IMR-90 (cell line): Measurements from ENCODE around the gene IZUMO2. TPM values are rescaled to one million over a fixed set of nuclear protein-coding genes. Genes with fewer than 3 reads are reported as not detected.

Experiments used
- ATAC-seq: fragments of 200-7000 bp; cut with Tn5 transposase; 2 replicates; pipeline ENCODE4 v1.9.1; 2020; ENCODE audit warnings: low read depth, mild to moderate bottlenecking, moderate library complexity
- BruUV-seq: library from RNA; stranded (reverse); fragments of 400-500 nt; replicated peaks from 2 replicates; lab custom pipeline; 2021; lab: Mats Ljungman, UMichigan
- CTCF ChIA-PET: fragments of 300-600 bp; formaldehyde crosslinking; extraction: SDS; loops from one replicate; lab custom pipeline; 2021; ENCODE audit warnings: antibody characterized with exemption; lab: Yijun Ruan, JAX
- POLR2A ChIA-PET: fragments of 300-600 bp; sonication (Branson Sonifier 250); formaldehyde crosslinking; loops from one replicate; lab custom pipeline; 2022; ENCODE audit warnings: antibody characterized with exemption; ENCODE audit not compliant: unreplicated experiment; lab: Charles Lee
- DNase-seq: peaks from one replicate; pipeline ENCODE4 v3.0.0; 2013
- H2AFZ ChIP-seq: replicated peaks from 2 replicates; pipeline ENCODE3; 2013; ENCODE audit warnings: low read length, mild to moderate bottlenecking; ENCODE audit not compliant: poor library complexity
- H2AK5ac ChIP-seq: 2 replicates; pipeline ENCODE4 v1.6.1; 2013; ENCODE audit warnings: low read depth, low read length, inconsistent platforms
- H2AK9ac ChIP-seq: replicated peaks from 2 replicates; pipeline ENCODE3; 2013; ENCODE audit warnings: mild to moderate bottlenecking, low read depth, low read length, moderate library complexity; ENCODE audit not compliant: poor library complexity
- H2BK120ac ChIP-seq: 2 replicates; pipeline ENCODE4 v1.6.1; 2013; ENCODE audit warnings: low read depth, low read length, inconsistent platforms
- H2BK15ac ChIP-seq: 3 replicates; pipeline ENCODE4 v1.6.1; 2013; ENCODE audit warnings: low read depth, low read length, inconsistent platforms
- H2BK20ac ChIP-seq: 2 replicates; pipeline ENCODE4 v1.6.1; 2013; ENCODE audit warnings: low read depth, mild to moderate bottlenecking, inconsistent platforms, low read length, moderate library complexity
- H2BK5ac ChIP-seq: 2 replicates; pipeline ENCODE4 v1.6.1; 2013; ENCODE audit warnings: mild to moderate bottlenecking, low read depth, low read length, inconsistent platforms; ENCODE audit not compliant: poor library complexity, severe bottlenecking
- H3K14ac ChIP-seq: replicated peaks from 2 replicates; pipeline ENCODE4 v1.6.1; 2013; ENCODE audit warnings: low read depth, low read length, inconsistent platforms
- H3K18ac ChIP-seq: 2 replicates; pipeline ENCODE4 v1.6.1; 2013; ENCODE audit warnings: low read depth, low read length, control low read depth
- H3K23ac ChIP-seq: 2 replicates; pipeline ENCODE4 v1.6.1; 2013; ENCODE audit warnings: low read depth, low read length, inconsistent platforms
- H3K27ac ChIP-seq: 2 replicates; pipeline ENCODE4 v1.5.1; 2013; ENCODE audit warnings: mild to moderate bottlenecking, control low read depth, low read length; ENCODE audit not compliant: insufficient read depth
- H3K27me3 ChIP-seq: 2 replicates; pipeline ENCODE4 v1.6.1; 2013; ENCODE audit warnings: low read length; ENCODE audit not compliant: control insufficient read depth, insufficient read depth
- H3K36me3 ChIP-seq: 2 replicates; pipeline ENCODE4 v1.6.1; 2013; ENCODE audit warnings: low read length, mixed read lengths; ENCODE audit not compliant: control insufficient read depth, insufficient read depth
- H3K4ac ChIP-seq: 2 replicates; pipeline ENCODE4 v1.6.1; 2013; ENCODE audit warnings: low read depth, low read length, inconsistent platforms
- H3K4me1 ChIP-seq: 2 replicates; pipeline ENCODE4 v1.6.1; 2013; ENCODE audit warnings: low read length, mixed read lengths; ENCODE audit not compliant: control insufficient read depth, insufficient read depth
- H3K4me2 ChIP-seq: 2 replicates; pipeline ENCODE4 v1.6.1; 2013; ENCODE audit warnings: low read depth, mild to moderate bottlenecking, control low read depth, low read length, moderate library complexity
- H3K4me3 ChIP-seq: 2 replicates; pipeline ENCODE4 v1.5.1; 2013; ENCODE audit warnings: low read depth, mild to moderate bottlenecking, control low read depth, low read length, moderate library complexity; ENCODE audit not compliant: insufficient read depth
- H3K56ac ChIP-seq: 2 replicates; pipeline ENCODE4 v1.6.1; 2013; ENCODE audit warnings: low read length, inconsistent platforms; ENCODE audit not compliant: insufficient read depth; ENCODE audit errors: extremely low read depth
- H3K79me1 ChIP-seq, 2 experiments: 2 replicates each; pipeline ENCODE4 v1.6.1; 2013; ENCODE audit warnings: low read length in 2 of 2, inconsistent platforms in 1 of 2, low read depth in 1 of 2
- H3K9ac ChIP-seq: 2 replicates; pipeline ENCODE4 v1.6.1; 2013; ENCODE audit warnings: low read depth, low read length, control low read depth
- H3K9me1 ChIP-seq: 2 replicates; pipeline ENCODE4 v1.6.1; 2013; ENCODE audit warnings: low read length, inconsistent platforms; ENCODE audit not compliant: insufficient read depth
- H3K9me3 ChIP-seq: 2 replicates; pipeline ENCODE4 v1.6.1; 2013; ENCODE audit warnings: low read length; ENCODE audit not compliant: control insufficient read depth, insufficient read depth
- H4K20me1 ChIP-seq: 2 replicates; pipeline ENCODE4 v1.6.1; 2013; ENCODE audit warnings: low read length, inconsistent platforms; ENCODE audit not compliant: insufficient read depth
- H4K5ac ChIP-seq: 2 replicates; pipeline ENCODE4 v1.6.1; 2013; ENCODE audit warnings: mild to moderate bottlenecking, low read depth, low read length, control low read depth
- H4K8ac ChIP-seq, 2 experiments: 2 replicates each; pipeline ENCODE4 v1.6.1; 2013; ENCODE audit warnings: low read depth in 2 of 2, low read length in 2 of 2, control low read depth in 1 of 2, inconsistent platforms in 1 of 2
- H4K91ac ChIP-seq: 2 replicates; pipeline ENCODE4 v1.6.1; 2013; ENCODE audit warnings: low read depth, low read length, inconsistent platforms; ENCODE audit not compliant: insufficient read depth
- MXI1 ChIP-seq: IDR thresholded peaks from 2 replicates; pipeline ENCODE4 v1.6.1; 2012; ENCODE audit warnings: low read depth, mild to moderate bottlenecking, low read length, moderate library complexity, borderline replicate concordance
- RCOR1 ChIP-seq: IDR thresholded peaks from 2 replicates; pipeline ENCODE4 v1.6.1; 2012; ENCODE audit warnings: mild to moderate bottlenecking, low read length, improper control_type of control experiment; ENCODE audit not compliant: insufficient replicate concordance
- RFX5 ChIP-seq: IDR thresholded peaks from 2 replicates; pipeline ENCODE4 v1.8.0; 2012; ENCODE audit warnings: low read depth, mild to moderate bottlenecking, low read length, moderate library complexity
- WGBS, 2 experiments: methylation state at CpG; one replicate each; pipeline versions ENCODE4 v1.1.5 to v1.1.7; 2013; ENCODE audit warnings: missing lambda C conversion rate in 2 of 2; ENCODE audit not compliant: insufficient read length in 1 of 2; ENCODE audit errors: extremely low coverage in 2 of 2; 5-methylcytosine and 5-hydroxymethylcytosine counted together
- dilution Hi-C: fragments of 300-500 bp; cut with HindIII; formaldehyde crosslinking; loops from one replicate; pipeline ENCODE4 v1.14.3; 2018; ENCODE audit warnings: low sequenced_read_pairs; ENCODE audit not compliant: unreplicated experiment
- in situ Hi-C: fragments of 300-500 bp; cut with MboI; formaldehyde crosslinking; loops from 3 replicates; pipeline ENCODE4 v1.14.3; 2019; ENCODE audit warnings: low sequenced_read_pairs, inconsistent platforms, mixed read lengths
- intact Hi-C: fragments of 100-400 bp; cut with micrococcal nuclease; formaldehyde crosslinking; loops from 2 replicates; pipeline ENCODE4 v1.10.0; 2022
- polyA plus RNA-seq, 3 experiments: library from polyadenylated mRNA; depleted of rRNA; stranded (reverse); fragments of >200 nt; gene quantifications; 2 replicates each; pipeline ENCODE4 v1.2.3, GENCODE V29; 2012; ENCODE audit warnings: low replicate concordance in 1 of 3
- total RNA-seq: library from RNA; depleted of rRNA; stranded (reverse); fragments of >200 nt; gene quantifications from 2 replicates; pipeline ENCODE4 v1.2.3, GENCODE V29; 2012
- TF ChIP-seq, protein P1 (sequence below): fragments of 150-350 bp; IDR thresholded peaks from 2 replicates; pipeline ENCODE4 v1.6.1; 2017; ENCODE audit warnings: mild to moderate bottlenecking, antibody characterized with exemption, low read length, low read depth

Gene IZUMO2
- total and polyA plus RNA-seq, 2 of the 4 experiments (the other 2 are of a cell fraction) = not detected

DNA sequence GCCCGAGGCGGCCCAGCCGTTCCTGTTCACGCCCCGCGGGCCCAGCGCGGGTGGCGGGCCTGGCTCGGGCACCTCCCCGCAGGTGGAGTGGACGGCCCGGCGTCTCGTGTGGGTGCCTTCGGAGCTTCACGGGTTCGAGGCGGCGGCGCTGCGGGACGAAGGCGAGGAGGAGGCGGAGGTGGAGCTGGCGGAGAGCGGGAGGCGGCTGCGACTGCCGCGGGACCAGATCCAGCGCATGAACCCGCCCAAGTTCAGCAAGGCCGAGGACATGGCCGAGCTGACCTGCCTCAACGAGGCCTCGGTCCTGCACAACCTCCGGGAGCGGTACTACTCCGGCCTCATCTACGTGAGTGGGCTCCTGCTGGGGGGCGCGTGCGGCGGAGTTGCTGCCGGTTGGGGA, 47.3 kb upstream of the IZUMO2 start:
- H4K8ac ChIP-seq = no peak overlapping the region
- DNase-seq = no peak
- H4K20me1 ChIP-seq = no peaks in the 10 kb centered on the region
- CTCF ChIA-PET = no interaction called here
- no peak overlapping the region for H2BK120ac ChIP-seq
- no peak overlapping the region for H3K4me3 ChIP-seq
- peaks cover 12% of the 10 kb centered on the region for H3K9me3 ChIP-seq
- ATAC-seq = no peak
- no peak overlapping the region for H4K91ac ChIP-seq
- no peak overlapping the region for H2BK20ac ChIP-seq
- no TSS peak for BruUV-seq
- H2AFZ ChIP-seq = no peak overlapping the region
- no peak overlapping the region for H4K5ac ChIP-seq
- H3K14ac ChIP-seq = no peak overlapping the region
- POLR2A ChIA-PET = no interaction called here
- H3K18ac ChIP-seq = no peak overlapping the region
- H2AK5ac ChIP-seq = no peak overlapping the region
- no peaks in the 10 kb centered on the region for H3K27me3 ChIP-seq
- no peak overlapping the region for H3K56ac ChIP-seq
- dilution Hi-C loops = no loop called here
- 92% methylated on average over 32 of the region's 46 CpGs; no CpG with 5 or more reads in 1 of the 2 experiments for WGBS, 2 experiments
- no peaks in the 10 kb centered on the region for H3K36me3 ChIP-seq
- intact Hi-C loops = no loop called here
- no peak overlapping the region for H3K9ac ChIP-seq
- no peaks in the 10 kb centered on the region for H3K4me1 ChIP-seq
- no peak overlapping the region for H2AK9ac ChIP-seq
- in situ Hi-C loops = no loop called here
- H2BK5ac ChIP-seq = no peak overlapping the region
- H3K9me1 ChIP-seq = no peaks in the 10 kb centered on the region
- H3K4ac ChIP-seq = no peak overlapping the region
- TF ChIP-seq, protein P1, sequence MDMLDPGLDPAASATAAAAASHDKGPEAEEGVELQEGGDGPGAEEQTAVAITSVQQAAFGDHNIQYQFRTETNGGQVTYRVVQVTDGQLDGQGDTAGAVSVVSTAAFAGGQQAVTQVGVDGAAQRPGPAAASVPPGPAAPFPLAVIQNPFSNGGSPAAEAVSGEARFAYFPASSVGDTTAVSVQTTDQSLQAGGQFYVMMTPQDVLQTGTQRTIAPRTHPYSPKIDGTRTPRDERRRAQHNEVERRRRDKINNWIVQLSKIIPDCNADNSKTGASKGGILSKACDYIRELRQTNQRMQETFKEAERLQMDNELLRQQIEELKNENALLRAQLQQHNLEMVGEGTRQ = no peak
- TF ChIP-seq MXI1 (no peak), RCOR1 (no peak), RFX5 (no peak)
- no peaks in the 10 kb centered on the region for H3K79me1 ChIP-seq
- H2BK15ac ChIP-seq = no peak overlapping the region
- no peak overlapping the region for H3K23ac ChIP-seq
- H3K4me2 ChIP-seq = no peak overlapping the region
- H3K27ac ChIP-seq = no peak overlapping the region
